Measurements from ENCODE around the gene LCN9.
"Not testable (repeated sequence)": the region's sequence is repeated elsewhere in the genome, so short reads cannot be mapped to it uniquely, and the experiment has no call there.

Gene LCN9

DNA sequence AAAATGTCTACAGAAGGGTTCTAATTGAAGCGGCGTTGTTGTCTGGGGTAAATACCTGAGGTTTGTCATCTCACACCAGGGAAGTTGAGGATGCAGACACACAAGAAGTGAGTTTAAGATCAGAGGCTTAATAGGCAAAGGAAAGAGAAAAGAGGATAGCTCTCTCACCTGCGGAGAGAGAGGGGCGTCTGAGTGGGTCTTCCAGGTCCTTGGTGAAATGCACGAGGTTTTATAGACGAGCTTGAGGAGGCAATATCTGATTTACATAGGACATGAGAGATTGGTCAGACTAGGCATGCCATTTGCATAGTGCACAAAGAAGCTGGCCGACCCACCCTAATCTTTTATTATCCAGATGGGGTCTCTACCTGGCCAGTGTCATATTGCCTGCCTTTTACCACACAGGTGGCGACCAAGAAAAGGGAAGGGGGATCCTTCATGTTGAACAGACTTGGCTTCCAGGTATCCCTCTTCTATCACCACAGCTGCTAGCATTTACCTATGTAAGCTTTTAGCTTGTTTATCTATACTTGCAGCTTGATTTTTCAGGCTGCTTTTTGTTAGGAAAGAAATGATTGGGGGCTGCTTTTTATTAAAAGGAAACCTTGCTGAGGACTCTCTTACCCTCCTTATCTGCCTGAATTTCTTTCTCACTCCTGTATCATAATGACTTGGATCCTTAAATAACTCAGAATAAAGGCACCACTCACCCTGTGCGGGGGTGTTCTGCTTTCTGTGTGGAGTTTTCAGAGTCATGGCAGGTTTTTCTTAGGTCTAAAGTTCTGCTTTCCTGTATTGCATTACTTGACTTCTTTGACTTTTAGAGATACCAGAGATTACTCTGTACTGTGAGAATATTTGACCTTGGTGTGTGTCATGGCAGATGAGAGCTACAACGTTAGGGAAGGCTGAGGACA is 14.4 kb upstream of the LCN9 start:
- no peak for DNase-seq

DNA sequence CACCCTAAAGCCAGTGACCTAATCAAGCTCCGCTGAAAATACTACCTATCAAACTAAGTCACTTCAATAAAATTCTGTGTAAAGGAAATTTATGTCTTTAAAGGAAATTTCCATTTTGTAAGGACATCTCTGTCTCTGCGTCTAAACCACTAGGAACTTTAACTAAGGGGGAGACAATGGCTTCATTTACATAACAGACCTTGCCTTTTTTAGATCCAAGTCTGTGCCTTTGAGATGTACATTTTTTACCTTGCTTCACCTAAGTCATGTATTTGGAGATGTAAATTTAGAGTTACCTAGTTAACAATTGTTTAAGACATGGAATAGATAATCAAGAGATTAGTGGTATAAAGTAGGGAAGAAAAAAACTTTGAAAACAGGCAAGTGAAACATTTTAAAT is 13.6 kb upstream of the LCN9 start:
- DNase-seq, result no peak

DNA sequence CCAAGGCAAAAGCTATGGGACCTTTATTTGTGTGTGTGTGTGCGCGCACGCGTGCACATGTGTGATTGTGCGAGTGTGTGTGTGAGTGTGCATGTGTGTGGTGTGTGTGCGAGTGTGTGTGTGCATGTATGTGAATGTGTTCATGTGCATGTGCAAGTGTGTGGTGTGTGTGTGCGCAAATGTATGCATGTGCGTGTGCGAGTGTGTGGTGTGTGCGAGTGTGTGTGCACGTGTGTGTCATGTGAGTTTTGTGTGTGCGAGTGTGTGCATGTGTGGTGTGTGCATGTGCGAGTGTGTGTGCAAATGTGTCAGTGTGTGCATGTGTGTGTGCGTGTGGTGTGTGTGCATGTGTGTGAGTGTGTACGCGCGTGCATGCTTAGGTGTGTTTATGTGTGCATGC is 12.7 kb upstream of the LCN9 start:
- DNase-seq, result no peak

DNA sequence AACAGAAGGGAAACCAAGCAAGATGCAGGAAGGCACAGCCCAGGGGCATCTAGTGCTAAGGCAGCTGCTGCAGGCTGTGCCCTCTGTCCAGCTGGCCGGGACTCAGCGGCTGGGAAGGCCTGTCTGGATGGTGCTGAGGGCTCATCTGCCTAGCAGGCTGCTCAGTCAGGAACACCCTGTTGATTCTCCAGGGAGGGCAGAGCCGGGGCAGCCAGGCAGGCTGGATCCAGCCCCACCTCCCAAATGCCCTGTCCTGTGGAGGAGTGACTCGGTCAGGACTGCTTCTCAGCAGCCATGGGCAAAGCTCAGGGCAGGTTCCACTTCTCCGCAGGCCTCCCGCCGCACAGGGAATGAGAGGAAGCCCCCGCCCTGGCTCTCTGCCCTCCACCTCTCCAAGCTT is 7.8 kb upstream of the LCN9 start:
- DNase-seq, result no peak

DNA sequence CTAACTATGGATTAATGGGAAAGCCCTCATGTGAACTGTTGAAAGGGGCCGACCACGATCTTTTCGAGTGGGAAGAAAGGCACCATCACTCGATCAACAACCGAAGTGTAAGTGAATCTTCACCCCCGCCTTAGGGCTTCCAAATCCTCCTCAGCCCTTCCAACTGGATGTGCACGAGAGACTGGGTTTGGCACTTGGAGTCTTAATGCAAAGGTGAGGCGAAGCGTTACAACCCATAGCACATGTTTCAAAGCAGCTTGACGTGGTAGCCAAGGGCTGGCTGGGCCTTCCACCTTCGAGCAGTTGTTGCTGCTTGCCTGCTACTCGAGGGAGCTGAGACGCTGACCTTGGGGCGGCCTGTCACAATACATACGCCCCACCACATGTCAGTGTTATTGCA is 5.7 kb upstream of the LCN9 start:
- DNase-seq, result no peak

DNA sequence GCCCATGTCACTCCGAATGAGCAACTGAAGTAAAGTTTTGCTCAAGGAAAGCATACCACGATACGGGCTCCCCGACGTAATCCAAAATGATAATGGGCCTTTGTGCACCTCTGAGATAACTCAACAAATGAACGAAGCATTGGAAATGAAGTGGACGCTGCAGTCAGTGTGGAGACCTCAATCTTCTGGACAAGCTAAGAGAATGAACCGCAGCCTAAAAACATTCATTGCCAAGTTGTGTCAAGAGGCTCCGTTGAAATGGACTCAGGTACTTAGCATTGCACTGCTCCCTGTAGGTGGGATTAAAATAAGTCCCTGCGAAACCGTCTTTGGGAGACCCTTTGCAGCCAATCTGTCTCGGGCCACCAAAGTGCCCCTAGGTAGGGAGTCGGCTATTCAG is 3.9 kb upstream of the LCN9 start:
- no peak for DNase-seq

DNA sequence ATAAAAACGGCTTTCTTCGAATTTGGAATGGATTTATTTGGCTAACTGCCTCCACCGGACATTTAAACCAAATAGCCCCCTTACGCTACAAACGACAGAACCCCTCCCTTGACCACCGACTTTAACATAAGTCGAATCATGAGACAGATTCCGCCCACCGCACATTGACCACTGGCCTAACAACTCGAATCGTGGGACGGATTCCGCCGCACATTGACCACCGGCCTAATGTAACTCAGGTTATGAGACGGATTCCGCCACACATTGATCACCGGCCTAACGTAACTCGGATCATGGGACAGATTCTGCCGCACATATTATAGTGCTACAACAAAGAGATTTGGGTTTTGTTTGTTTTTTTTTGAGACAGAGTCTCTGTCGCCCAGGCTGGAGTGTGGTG is 2.7 kb upstream of the LCN9 start:
- no peak for DNase-seq

DNA sequence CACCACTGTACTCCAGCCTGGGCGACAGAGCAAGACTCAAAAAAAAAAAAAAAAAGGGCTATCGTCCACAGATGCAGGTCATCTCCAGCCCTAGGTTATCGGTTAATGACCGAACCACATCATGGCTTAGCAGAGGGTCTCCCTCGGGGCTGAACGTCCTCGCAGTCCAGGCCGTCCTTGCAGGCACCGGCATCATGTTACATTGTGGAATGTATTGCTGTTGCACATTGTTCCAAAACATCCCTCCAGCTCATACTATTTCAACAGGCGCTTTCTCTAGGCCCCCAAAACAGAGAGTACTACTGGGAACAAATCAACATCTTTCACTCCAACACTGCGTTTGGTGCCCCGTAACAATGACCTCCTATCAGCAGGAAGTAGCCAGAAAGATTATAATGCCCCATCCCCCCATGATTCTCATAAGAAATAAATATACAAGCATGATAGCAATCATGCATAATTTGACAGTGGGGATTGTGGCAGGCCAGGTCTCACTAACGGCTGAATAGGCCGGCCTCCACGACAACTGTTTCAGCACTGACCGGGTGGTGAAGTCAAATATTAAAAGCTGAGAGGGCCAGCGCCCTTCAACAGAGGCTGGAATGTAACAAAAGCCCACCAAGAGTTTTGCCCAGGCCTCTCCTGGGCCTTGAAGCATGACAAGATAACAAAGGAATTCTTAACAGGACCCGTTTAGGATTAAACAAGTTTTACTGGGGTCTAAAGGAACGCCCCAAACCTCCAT is 1.1 kb upstream of the LCN9 start:
- DNase-seq, result no peak

DNA sequence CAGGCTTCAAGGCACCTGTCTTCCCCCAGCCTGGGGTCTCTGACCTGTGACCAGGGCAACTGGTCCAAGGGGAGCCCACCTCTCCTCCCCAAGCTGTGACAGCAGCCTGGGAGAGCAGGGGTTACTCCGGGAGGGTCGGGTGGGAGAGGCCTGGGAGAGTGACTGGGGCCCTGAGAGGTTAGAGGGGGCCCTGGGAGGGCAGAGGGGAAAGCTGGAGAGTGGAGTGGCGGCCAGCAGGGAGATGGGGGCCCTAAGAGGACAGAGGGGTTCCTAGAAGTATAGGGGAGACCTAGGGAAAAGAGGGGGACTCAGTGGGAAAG is 302 bp downstream of the LCN9 start:
- DNase-seq, result no peak

DNA sequence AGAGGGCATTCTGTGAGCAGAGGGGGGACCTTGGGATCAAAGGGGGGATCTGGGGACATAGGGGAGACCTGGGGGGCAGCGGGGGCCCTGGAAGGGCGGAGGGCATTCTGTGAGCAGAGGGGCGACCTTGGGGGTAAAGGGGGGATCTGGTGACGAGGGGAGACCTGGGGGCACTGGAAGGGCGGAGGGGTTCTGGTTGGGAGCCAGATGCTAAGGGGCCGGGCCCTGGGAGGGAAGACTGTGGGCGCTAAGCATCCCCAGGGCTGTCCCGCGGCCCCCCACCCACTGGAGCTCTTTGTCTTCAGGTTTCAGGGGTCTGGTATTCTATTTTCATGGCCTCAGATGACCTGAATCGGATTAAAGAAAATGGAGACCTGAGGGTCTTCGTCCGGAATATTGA is 748 bp downstream of the LCN9 start:
- DNase-seq, result no peak

DNA sequence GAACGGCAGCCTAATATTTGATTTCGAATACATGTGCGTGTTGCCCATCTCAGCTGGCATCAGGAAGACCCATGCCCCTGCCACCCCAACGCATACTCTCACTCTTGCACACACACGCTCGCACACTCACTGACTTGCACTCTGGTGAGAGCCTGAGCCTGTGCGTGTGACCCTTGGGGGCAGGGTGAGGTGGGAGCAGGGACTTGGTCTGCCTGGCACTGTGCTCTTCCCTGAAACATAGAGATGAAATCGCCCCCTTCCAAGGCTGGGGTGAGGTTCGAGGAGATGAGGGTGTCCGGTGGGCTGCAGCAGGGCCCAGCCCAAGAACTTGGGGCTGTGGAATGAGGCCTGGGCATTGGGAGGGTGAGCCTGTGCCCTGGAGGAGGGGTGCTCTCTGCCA is 1.2 kb downstream of the LCN9 start:
- DNase-seq, result no peak

DNA sequence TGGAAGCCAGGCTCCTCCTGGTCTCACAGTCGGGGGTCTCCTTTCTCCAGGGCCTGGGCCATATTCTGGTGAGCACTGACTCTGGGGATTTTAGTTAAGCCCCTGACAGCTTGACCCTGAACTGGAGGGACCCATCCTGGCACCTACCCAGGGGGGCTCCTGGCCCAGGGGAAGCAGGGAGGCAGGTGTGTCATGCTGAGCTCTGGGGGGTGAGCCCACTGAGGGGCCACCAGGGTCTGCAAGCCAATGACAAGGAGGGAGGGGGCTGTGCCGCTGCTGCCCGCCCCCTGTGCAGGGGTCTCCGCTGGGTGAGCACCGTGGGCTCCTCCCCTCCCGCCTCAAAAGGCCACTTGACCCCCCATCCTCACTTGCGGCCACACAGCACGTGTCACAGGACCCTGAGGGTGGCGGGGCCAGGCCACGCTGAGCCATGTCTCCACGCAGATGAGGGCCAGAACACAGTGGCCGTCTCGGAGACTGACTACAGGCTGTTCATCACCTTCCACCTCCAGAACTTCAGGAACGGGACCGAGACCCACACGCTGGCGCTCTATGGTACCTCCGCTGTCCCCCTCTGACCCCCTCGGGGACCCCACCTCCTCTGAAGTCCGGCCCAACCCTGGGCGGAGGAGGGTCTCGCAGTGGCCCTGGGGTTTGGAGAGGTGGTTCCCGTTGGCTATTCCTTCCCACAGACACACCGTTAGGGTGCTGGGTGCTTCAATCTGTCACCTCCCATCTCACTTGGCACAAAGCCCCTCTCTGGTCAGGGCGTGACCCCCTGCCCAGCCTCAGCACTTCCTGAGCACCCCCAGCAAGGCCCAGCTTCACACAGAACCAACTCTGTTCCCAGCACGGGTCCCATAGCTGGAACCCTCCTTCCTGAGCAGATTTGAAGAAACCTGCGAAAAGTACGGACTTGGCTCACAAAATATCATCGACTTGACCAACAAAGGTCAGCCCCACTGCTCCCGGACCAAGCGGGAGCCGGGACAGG is 2.0 kb downstream of the LCN9 start:
- no peak for DNase-seq

DNA sequence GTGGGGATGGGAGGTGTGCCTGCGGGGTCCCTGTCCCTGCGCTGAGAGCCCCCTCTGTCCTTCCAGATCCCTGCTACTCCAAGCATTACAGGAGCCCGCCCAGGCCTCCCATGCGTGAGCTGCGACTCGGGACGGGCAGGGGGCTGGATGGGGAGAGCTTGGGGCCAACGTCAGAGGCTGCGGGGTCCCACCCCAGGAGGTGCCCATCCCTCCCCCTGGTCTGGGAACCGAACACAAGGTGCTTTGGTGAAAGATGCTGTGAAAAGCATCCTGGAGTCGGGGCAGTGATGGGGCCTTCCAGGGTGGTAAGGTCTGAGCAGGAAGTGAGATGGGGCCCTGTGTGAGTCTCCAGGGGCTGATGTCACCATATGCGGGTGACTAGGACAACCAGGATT is 2.7 kb downstream of the LCN9 start:
- DNase-seq, result no peak

DNA sequence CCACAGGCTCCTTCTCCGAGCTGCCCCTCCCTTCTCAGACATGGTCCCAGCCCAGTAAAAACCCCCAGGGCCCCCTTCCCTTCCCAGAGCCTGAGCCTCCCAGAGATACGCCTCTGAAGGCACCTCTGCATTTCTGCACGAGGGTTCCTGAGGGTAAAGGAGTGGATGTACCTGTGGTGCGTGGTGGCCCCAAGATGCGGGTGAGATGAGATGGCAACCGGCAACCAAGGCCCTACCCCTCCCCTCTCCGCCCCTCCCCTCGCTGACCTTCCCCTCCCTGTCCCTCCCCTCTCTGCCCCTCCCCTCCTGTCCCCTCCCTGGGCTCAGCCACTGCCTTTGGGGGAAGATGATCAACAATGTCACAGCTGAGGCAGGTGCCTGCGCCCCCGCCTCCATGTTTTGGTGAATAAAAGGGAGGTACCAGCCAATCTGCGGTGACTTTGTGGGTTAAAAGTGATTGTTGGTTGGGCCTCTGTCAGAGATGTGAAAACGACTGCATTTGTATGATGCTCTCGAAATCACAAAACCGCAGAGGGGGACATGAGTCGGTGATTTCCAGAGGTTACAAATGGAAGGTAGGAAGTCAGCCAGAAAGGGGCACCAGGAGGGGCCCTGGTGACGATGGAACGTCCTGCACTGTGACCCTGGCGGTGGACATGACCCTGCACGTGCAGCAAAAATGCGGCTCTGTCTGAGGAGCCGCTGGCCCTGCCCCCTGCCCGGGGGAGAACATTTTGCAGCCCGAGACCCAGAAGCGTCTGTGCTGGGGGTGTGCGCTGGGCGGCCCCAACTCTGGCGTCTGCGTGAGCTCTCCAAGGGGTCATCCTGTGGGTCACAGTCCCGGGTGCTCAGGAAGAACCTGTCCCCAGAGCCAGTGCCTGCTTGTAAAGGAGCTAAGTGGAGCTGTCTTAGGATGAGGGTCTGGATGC is 3.7 kb downstream of the LCN9 start:
- no peak for DNase-seq

DNA sequence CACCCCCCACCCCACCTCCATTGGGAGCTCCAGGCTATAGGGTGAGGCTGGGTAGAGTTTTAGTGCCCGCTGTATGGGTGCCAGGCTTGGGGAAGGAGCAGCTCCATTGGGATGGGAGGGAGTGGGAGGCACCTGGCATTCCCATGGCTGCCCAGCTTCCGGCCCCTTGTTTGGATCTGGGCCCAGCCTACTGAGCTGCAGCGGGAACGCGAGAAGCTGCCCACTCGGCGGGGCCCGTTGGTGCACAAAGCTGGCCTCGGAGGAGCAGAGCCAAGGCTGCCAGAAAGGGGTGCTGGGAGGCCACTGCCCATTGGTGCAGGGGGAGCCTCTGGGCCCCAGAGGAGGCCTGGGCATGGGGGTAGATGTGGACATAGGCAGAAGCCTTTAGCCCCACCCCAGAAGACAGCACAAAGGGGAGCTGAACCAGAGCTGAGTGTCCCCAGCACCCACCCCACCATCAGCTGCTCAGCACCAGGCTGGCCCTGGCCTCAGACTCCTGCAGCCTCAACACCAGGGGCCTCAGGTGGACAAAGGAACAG is 4.4 kb downstream of the LCN9 start:
- DNase-seq, result no peak

DNA sequence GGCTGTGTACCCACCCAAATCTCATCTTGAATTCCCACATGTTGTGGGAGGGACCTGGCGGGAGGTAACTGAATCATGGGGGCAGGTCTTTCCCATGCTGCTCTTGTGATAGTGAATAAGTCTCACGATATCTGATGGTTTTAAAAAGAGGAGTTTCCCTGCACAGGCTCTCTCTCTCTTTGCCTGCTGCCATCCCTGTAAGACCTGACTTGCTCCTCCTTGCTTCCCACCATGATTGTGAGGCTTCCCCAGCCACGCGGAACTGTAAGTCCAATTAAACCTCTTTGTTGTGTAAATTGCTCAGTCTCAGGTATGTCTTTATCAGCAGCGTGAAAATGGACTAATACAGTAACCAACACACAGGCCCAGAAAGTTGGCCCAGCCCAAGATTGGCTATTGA is 5.9 kb downstream of the LCN9 start:
- not testable (repeated sequence) for DNase-seq

DNA sequence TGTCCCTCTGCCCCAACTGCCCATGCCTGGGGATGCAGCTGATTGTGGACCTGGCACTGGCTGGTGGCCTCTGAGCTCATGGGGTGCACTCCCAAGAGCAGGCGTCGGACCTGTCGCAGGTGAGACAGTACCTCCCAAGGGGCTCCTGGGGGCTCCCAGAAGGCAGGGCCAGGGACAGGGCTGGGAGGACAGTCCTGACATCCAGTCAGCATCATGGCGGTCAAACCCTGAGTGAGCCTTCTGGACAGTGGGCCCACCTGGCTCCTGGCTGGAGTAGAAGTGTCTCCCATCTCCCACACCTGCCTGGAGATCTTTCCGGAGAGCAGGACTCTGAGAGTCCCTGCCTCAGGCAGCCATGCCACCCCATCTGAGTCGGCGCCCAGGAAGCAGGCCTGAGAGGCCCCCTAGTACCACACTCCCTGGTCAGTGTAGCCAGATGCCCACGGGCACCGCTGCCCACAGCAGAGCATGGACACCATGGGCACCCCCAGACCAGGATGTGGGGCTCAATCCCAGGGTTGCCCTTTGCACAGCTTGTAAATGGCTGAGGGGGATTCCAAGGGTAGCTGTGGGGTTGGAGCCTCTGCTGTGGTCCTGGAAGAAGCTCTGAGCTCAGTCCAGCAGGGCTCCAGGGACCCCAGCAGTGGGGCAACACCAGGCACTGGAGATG is 6.6 kb downstream of the LCN9 start:
- DNase-seq, result no peak

DNA sequence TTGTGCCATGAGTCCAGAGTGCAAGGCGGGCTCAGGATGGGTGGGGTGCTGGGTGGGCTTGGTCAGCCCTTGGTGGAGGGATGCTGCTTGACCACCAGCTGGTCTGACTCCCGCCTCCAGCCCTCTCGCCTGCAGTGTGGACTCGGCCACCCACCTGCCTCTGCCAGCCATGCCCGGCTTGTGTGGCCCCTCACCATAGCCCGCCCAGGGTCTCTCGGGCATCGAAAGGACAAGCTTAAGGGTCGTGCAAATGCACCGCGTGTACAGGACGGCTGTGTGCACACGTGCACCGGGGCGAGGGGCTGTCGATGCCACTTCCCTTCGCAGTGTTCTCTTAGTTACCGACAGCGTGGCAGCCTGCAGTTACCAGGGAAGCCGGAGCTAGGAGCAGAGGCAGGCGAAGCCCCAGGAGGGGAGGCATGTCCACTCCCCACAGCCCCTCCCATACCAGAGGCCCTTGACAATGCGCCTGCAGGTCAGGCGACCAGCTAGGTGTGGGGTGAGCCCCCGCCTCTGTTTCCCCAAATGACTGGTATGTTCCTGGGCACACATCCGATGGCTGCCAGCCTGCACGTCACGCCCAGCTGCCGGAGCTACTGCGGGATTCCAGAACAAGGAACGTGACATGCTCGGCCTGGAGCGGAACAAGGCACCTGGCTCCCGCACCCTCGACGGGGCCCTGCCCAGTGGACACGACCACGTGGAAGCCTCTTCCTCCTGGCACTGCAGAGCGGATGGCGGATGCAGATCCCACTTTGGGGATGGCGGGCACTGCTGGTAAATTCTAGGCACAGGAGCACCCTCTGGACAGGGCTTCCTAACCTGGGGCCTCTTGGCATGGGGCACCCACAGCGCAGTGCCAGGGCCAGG is 7.8 kb downstream of the LCN9 start:
- DNase-seq, result no peak

DNA sequence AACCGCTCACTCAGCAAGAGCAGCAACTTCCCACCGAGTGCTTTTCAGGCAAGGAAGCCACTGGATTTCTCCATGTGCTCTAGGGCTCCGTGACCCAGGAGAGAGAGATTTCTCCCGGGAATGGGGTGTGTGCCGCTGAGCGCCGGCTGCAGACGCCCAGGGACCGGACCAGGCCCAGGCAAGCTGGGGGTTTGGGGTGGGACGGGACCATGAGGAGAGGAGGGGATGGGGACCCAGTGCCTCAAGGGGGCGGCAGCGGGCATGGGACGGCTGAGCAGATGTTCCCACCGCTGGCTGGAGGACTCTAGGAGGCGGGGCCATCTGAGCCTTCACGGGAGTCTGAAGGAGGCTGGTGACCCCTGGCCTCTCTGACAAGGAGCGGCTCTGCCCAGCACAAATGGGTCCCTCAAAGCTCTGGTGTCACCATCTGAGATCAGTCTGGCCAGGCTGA is 8.5 kb downstream of the LCN9 start:
- no peak for DNase-seq

DNA sequence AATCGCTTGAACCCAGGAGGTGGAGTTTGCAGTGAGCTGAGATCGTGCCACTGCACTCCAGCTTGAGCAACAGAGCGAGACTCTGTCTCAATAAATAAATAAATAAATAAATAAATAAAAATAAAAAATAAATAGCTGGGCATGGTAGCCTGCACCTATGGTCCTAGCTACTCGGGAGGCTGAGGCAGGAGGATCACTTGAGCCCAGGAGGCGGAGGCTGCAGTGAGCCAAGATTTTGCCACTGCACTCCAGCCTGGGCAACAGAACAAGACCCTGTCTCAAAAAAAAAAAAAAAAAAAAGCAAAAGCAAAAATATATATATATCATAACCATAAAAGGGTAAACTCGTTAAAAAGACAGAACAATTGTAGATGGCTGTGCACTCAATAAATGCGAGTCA is 9.7 kb downstream of the LCN9 start:
- not testable (repeated sequence) for DNase-seq

All from inflammatory macrophage (primary cell).